Neural cell (in vitro differentiated cells): ENCODE measurements around the gene TENT4B. TPM values are rescaled to one million over a fixed set of nuclear protein-coding genes. Genes with fewer than 3 reads are reported as not detected.

Source experiments
- H2AFZ ChIP-seq: fragments of 200-600, 300-800 bp; sonication (generic), shearing (Covaris generic); 2 replicates; pipeline ENCODE4 v1.6.0; 2014; ENCODE audit warnings: low read depth, mild to moderate bottlenecking, antibody characterized with exemption, low read length, moderate library complexity
- H3F3A ChIP-seq: fragments of 200-600 bp; shearing (Covaris generic); 2 replicates; pipeline ENCODE4 v1.6.1; 2016; ENCODE audit warnings: mild to moderate bottlenecking, moderate library complexity, mixed read lengths, antibody characterized with exemption, low read length; ENCODE audit not compliant: insufficient read depth, poor library complexity, severe bottlenecking
- H3K27ac ChIP-seq: fragments of 200-600, 300-800 bp; sonication (generic), shearing (Covaris generic); 2 replicates; pipeline ENCODE4 v1.5.1; 2014; ENCODE audit warnings: mild to moderate bottlenecking, low read length, moderate library complexity
- H3K27me3 ChIP-seq: fragments of 300-800, 200-600 bp; sonication (generic), shearing (Covaris generic); 2 replicates; pipeline ENCODE4 v1.6.0; 2014; ENCODE audit warnings: mild to moderate bottlenecking, low read depth, low read length, moderate library complexity; ENCODE audit not compliant: insufficient read depth
- H3K36me3 ChIP-seq: fragments of 300-800, 200-600 bp; sonication (generic), shearing (Covaris generic); 2 replicates; pipeline ENCODE4 v1.5.1; 2014; ENCODE audit warnings: mild to moderate bottlenecking, antibody characterized with exemption, low read length, moderate library complexity; ENCODE audit not compliant: insufficient read depth
- H3K4me2 ChIP-seq: fragments of 300-800, 200-600 bp; sonication (generic), shearing (Covaris generic); 2 replicates; pipeline ENCODE4 v1.6.0; 2014; ENCODE audit warnings: mild to moderate bottlenecking, low read length
- H3K4me3 ChIP-seq: fragments of 300-800, 200-600 bp; sonication (generic), shearing (Covaris generic); 2 replicates; pipeline ENCODE4 v1.5.1; 2014; ENCODE audit warnings: mild to moderate bottlenecking, low read length, moderate library complexity
- H3K79me2 ChIP-seq: fragments of 200-600 bp; shearing (Covaris generic); replicated peaks from 2 replicates; pipeline ENCODE4 v1.6.0; 2014; ENCODE audit warnings: mild to moderate bottlenecking, low read length, moderate library complexity; ENCODE audit not compliant: insufficient read depth
- H3K9ac ChIP-seq: fragments of 300-800, 200-600 bp; sonication (generic), shearing (Covaris generic); 2 replicates; pipeline ENCODE4 v1.6.1; 2016; ENCODE audit warnings: mild to moderate bottlenecking, low read length, mixed read lengths
- H3K9me2 ChIP-seq: fragments of 200-600 bp; shearing (Covaris generic); 2 replicates; pipeline ENCODE4 v1.6.1; 2016; ENCODE audit warnings: mild to moderate bottlenecking, low read length, mixed read lengths; ENCODE audit not compliant: insufficient read depth
- H3K9me3 ChIP-seq: fragments of 200-600, 300-800 bp; sonication (generic), shearing (Covaris generic); 2 replicates; pipeline ENCODE4 v1.6.1; 2016; ENCODE audit warnings: mild to moderate bottlenecking, mixed run types, low read length, moderate library complexity, mixed read lengths
- H4K20me1 ChIP-seq: fragments of 200-600 bp; shearing (Covaris generic); 2 replicates; pipeline ENCODE4 v1.6.1; 2016; ENCODE audit warnings: mild to moderate bottlenecking, mixed run types; ENCODE audit not compliant: insufficient read depth
- MXI1 ChIP-seq: fragments of 450-650 bp; conservative IDR thresholded peaks from 2 replicates; pipeline ENCODE4 v1.6.1; 2014; ENCODE audit warnings: antibody characterized with exemption, mild to moderate bottlenecking; ENCODE audit not compliant: poor library complexity, severe bottlenecking
- POLR2AphosphoS5 ChIP-seq: IDR thresholded peaks from 2 replicates; pipeline ENCODE4 v1.6.1; 2012
- RAD21 ChIP-seq: fragments of 450-650 bp; conservative IDR thresholded peaks from 2 replicates; pipeline ENCODE4 v1.6.1; 2014; ENCODE audit warnings: antibody characterized with exemption, mild to moderate bottlenecking, moderate library complexity
- SMC3 ChIP-seq: fragments of 450-650 bp; conservative IDR thresholded peaks from 2 replicates; pipeline ENCODE4 v1.6.1; 2014; ENCODE audit warnings: antibody characterized with exemption, mild to moderate bottlenecking, moderate library complexity; ENCODE audit not compliant: poor library complexity
- TAF1 ChIP-seq: IDR thresholded peaks from 2 replicates; pipeline ENCODE4 v1.6.1; 2012; ENCODE audit warnings: low read depth
- polyA plus RNA-seq: library from polyadenylated mRNA; depleted of rRNA; stranded (reverse); fragments of >200 nt; gene quantifications from 2 replicates; pipeline ENCODE4 v1.2.3, GENCODE V29; 2014
- TF ChIP-seq, protein P1 (sequence below): fragments of 450-650 bp; IDR thresholded peaks from 2 replicates; pipeline ENCODE4 v1.5.1; 2014; ENCODE audit warnings: antibody characterized with exemption, mild to moderate bottlenecking, moderate library complexity; ENCODE audit not compliant: poor library complexity, severe bottlenecking
- TF ChIP-seq, protein P2 (sequence below): IDR thresholded peaks from 2 replicates; pipeline ENCODE4 v1.6.1; 2012; ENCODE audit warnings: borderline replicate concordance

Gene TENT4B
- polyA plus RNA-seq, 1 donor from 2014 or later = 16.9 TPM

DNA sequence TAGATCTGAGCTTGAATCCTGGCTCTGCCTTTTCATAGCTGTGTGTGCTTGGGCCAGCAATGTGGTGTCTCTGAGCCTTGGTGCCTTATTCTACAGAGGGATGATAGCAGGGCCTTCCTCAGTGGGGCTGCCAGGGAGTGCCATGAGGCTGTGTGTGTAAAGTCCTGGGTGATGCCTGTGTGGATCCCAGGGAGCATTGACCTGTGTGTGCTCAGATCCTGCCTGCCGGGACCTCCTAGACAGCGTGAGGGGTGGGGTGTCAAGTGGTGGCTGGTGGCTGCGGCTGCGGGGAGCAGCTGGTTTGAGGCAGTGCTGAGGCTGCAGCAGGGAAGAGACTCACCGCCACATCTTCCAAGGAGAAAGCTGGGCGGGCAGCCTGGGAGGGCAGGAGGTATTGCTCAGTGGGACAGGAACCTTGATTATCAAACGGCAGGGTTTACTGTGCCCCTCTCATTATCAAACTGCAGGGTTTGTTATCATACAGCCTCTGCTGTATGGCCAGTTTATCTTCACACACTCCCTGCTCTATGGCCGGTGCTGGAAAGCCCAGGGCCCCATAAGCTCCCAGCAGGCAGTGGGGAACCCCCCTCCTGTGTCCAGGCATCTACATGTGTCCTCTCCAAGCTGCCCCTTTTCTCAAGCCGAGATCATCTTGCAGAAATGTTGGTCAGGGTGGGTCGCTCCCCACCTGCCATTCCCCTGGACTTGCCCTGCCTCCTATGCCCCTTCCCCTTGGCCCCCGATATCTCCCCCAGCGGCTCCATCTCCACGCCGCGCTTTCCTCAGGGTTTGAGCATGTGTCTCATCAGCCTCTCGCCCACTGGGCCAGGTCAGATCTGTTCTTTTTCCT lies 110.2 kb downstream of the TENT4B start:
- no peaks in the 10 kb centered on the region for H4K20me1 ChIP-seq
- H3K27ac ChIP-seq = no peak overlapping the region
- H2AFZ ChIP-seq = no peak overlapping the region
- no peak overlapping the region for H3K4me2 ChIP-seq
- H3K9ac ChIP-seq = no peak overlapping the region
- H3K79me2 ChIP-seq = no peaks in the 10 kb centered on the region
- TF ChIP-seq MXI1 (no peak), TAF1 (no peak), RAD21 (no peak), POLR2AphosphoS5 (no peak)
- TF ChIP-seq, protein P1, sequence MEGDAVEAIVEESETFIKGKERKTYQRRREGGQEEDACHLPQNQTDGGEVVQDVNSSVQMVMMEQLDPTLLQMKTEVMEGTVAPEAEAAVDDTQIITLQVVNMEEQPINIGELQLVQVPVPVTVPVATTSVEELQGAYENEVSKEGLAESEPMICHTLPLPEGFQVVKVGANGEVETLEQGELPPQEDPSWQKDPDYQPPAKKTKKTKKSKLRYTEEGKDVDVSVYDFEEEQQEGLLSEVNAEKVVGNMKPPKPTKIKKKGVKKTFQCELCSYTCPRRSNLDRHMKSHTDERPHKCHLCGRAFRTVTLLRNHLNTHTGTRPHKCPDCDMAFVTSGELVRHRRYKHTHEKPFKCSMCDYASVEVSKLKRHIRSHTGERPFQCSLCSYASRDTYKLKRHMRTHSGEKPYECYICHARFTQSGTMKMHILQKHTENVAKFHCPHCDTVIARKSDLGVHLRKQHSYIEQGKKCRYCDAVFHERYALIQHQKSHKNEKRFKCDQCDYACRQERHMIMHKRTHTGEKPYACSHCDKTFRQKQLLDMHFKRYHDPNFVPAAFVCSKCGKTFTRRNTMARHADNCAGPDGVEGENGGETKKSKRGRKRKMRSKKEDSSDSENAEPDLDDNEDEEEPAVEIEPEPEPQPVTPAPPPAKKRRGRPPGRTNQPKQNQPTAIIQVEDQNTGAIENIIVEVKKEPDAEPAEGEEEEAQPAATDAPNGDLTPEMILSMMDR = no peak
- TF ChIP-seq, protein P2, sequence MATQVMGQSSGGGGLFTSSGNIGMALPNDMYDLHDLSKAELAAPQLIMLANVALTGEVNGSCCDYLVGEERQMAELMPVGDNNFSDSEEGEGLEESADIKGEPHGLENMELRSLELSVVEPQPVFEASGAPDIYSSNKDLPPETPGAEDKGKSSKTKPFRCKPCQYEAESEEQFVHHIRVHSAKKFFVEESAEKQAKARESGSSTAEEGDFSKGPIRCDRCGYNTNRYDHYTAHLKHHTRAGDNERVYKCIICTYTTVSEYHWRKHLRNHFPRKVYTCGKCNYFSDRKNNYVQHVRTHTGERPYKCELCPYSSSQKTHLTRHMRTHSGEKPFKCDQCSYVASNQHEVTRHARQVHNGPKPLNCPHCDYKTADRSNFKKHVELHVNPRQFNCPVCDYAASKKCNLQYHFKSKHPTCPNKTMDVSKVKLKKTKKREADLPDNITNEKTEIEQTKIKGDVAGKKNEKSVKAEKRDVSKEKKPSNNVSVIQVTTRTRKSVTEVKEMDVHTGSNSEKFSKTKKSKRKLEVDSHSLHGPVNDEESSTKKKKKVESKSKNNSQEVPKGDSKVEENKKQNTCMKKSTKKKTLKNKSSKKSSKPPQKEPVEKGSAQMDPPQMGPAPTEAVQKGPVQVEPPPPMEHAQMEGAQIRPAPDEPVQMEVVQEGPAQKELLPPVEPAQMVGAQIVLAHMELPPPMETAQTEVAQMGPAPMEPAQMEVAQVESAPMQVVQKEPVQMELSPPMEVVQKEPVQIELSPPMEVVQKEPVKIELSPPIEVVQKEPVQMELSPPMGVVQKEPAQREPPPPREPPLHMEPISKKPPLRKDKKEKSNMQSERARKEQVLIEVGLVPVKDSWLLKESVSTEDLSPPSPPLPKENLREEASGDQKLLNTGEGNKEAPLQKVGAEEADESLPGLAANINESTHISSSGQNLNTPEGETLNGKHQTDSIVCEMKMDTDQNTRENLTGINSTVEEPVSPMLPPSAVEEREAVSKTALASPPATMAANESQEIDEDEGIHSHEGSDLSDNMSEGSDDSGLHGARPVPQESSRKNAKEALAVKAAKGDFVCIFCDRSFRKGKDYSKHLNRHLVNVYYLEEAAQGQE = no peak
- no peaks in the 10 kb centered on the region for H3F3A ChIP-seq
- no peaks in the 10 kb centered on the region for H3K9me3 ChIP-seq
- no peak overlapping the region for H3K4me3 ChIP-seq
- no peaks in the 10 kb centered on the region for H3K9me2 ChIP-seq
- no peaks in the 10 kb centered on the region for H3K36me3 ChIP-seq
- H3K27me3 ChIP-seq = no peaks in the 10 kb centered on the region

DNA sequence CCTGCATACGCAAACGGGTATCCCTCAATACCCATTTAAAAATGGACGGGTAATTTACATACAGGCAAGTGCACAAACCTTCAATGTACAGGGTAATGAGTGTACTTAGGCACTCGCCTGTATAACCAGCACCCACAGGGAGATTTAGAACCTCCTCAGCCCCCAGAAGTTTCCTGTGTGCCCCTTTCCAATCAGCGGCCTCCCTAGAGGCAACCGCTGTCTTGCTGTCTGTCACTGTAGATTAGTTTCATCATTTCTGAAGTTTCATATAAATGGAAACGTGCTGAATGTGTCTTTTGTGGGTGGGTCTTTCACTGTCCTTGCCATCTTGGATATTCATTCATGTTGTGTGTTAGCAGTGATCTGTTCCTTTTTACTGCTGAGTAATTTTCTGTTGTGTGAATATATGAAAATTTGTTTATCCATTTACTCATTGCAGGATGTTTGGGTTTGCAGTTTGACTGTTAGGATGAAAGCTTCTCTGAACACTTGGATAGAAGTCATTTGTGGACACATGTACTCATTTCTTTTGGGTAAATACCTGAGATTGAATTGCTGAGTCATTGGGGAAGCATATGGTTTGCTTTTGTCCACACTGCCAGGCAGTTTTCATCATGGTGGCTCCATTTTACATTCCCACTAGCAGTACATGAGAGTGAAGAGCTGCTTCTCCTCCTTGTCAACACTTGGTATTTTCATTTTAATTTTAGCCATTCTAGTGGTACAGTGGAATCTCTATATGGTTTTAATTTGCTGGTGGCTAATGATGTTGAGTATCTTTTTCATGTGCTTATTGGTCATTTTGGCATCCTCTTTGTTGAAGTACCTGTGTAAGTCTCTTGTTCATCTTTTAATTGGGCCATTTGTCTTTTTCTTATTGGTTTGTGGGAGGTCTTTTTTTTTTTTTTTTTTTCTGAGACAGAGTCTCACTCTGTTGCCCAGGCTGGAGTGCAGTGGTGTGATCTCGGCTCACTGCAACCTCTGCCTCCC lies 111.1 kb downstream of the TENT4B start:
- no peaks in the 10 kb centered on the region for H3K36me3 ChIP-seq
- no peak overlapping the region for H3K27ac ChIP-seq
- H4K20me1 ChIP-seq = no peaks in the 10 kb centered on the region
- H3K4me3 ChIP-seq = no peak overlapping the region
- no peaks in the 10 kb centered on the region for H3K9me2 ChIP-seq
- H3K9me3 ChIP-seq = no peaks in the 10 kb centered on the region
- H3K27me3 ChIP-seq = no peaks in the 10 kb centered on the region
- H3F3A ChIP-seq = no peaks in the 10 kb centered on the region
- no peak overlapping the region for H3K4me2 ChIP-seq
- no peaks in the 10 kb centered on the region for H3K79me2 ChIP-seq
- H2AFZ ChIP-seq = no peak overlapping the region
- TF ChIP-seq, protein P1 = no peak
- TF ChIP-seq TAF1 (no peak), SMC3 (no peak), RAD21 (no peak), POLR2AphosphoS5 (no peak)
- TF ChIP-seq, protein P2 = no peak
- H3K9ac ChIP-seq = no peak overlapping the region
